ENCODE measurements around the gene YWHAE.

GRCh38 chr17:1351275-1351674 is 48.7 kb downstream of the YWHAE start:
- TF ChIP-seq CTCF (conservative IDR thresholded peaks at IDR 0.05; ENCODE audit: low read length), result no peak
- no peak for TF ChIP-seq EZH2phosphoT487 (IDR thresholded peaks at IDR 0.05; ENCODE audit: borderline replicate concordance, low read depth, low read length)
